Mesenteric fat pad (tissue), 1 donor: ENCODE data around the gene CDH13. TPM values are rescaled to one million over a fixed set of nuclear protein-coding genes. Genes with fewer than 3 reads are reported as not detected.

Experiments used
- DNase-seq: peaks from one replicate; pipeline ENCODE4 v3.0.0-alpha.2; 2020; ENCODE audit warnings: low spot score
- total RNA-seq: library from RNA; stranded (reverse); fragmentation: NEBNext Ultra II Directional; extraction: Animal tissue kit (Norgen Biotek cat#: 25700); gene quantifications from one replicate; pipeline ENCODE4 v1.2.1, GENCODE V29; 2021
- donor health status: DM: yes; HTN: yes; CAD: no.

The CDH13 gene
- total RNA-seq, 1 donor from 2014 or later, result 18.3 TPM

- DNase-seq, result no peak
These were observed 961.3 kb downstream of the CDH13 start for GRCh38 chr16:83588070-83588469.

DNA sequence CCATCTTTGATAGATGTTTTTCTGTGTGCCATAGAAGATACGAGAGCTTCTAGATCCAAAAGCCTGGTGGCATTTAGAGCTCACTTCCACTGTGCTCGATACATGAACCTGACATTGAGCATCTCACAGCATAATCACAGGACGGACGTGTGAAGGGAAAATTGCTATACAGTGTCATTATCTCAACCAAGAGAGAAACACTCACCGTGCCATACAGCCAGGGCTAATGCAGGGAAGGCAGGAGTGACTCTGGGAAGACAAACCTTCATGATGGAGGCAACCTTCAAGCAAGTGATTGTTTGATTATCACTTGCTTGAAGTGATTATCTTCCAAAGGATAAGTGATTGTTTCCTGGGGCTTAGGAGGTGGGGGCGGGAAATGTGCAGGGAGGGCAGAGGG lies 962.8 kb downstream of the CDH13 start:
- no peak for DNase-seq

DNA sequence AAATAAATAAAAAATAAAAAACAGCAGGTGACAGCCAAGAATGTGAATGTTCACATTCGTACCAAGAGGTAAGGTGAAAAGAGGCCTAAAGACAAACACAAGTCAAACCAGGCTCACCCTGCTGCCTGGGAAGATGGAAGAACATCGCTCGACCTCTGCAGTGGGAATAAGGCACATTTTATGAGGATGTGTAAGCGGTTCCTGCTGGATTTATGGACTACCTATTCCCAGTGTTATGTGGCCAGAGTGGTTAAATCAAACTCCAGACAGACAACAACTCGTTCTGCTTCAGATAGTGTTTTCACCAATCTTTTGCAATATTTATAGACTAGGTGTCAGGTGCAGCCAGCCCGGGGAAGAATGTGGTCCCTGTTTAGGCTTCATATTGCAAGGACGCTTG lies 966.0 kb downstream of the CDH13 start:
- no peak for DNase-seq

GRCh38 chr16:83599789-83600462 lies 973.2 kb downstream of the CDH13 start:
- no peak for DNase-seq

DNA sequence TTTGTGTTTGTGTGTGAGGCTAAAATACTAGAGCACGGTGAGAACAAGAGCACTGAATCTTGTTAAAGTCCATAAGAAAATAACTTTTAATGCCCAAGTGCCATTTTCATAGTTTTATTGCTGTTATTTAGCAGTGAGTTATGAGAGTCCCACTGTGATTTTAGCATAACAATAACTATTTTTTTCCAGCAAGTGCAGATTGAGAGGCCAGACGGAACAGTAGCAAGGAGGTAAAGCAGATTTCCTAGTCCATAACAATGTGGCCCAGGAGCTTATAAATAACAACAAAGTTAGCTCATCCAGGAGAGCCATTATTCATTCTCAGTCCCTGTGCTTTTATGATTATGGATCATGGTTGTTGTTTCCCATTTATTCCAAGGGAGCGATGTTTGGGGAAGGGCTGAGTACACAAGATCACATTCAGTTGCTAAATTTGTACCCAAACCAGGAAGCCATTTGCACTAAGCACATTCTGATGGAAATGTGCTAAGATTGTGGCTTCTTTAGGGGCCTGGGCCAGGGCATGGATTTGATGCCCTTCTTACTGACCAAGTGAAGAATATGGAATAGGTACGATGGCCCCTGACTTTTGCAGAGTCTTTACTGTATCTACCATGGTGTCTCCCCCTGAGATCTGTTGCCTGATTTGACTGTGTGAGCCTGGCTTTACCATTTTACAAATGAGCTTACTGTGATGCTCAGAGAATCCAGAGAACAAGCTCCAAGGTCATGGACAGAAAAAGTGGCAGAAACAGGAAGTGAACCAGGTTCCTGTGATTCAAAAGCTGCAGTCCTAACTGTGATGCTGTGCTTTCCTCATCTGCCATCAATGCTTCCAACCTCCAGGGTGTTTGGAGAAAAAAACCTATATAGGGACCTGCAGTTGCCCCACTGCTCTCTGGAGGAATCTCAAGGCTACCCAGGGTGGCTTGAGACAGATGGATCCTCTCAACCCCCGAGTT lies 976.3 kb downstream of the CDH13 start:
- DNase-seq, result no peak

DNA sequence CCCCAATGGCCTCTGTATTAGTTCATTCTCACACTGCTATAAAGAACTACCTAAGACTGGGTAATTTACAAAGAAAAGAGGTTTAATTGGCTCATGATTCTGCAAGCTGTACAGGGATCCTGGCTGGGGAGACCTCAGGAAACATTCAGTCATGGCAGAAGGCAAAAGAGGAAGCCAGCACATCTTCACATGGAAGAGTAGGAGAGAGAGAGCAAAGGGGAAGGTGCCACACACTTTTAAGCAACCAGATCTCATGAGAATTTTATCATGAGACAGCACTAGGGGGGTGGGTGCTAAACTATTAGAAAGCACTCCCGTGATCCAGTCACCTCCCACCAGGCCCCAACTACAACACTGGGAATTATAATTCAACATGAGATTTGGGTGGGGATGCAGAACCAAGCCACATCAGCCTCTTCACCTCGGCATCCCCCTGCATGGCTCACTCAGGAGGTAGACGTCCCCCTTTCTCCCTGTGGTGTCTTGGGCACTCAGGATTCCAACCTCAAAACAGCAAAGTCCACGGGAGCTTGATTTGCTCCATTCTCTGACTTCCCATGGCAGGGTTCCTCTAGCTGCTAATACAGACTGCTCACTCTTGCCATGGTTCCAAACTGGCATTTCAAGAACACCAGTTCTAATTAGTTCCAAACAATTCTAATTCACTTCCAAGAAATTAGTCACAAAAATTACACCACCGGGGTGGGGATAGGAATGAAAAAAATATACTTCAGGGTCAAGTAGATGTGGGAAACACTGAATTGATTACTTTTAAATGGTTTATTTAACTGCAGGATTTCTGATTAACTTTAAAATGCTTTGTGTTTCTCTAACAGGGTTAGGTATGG lies 977.2 kb downstream of the CDH13 start:
- DNase-seq, result no peak

GRCh38 chr16:83606486-83607030 lies 979.8 kb downstream of the CDH13 start:
- DNase-seq, result no peak

DNA sequence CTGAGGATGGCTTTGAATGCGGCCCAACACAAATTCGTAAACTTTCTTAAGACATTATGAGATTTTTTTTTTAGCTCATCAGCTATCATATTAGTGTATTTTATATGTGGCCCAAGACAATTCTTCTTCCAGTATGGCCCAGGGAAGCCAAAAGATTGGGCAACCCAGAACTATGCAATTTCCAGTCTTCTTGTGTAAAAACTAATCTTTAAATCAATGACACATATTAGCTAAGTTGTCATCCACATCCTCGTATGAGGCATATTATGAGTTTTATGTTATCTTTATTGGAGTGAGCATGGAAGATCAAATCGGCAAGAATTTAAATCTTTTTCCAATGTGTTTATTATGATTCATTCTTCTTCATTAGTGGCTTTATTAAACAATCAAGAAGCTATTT lies 982.4 kb downstream of the CDH13 start:
- DNase-seq, result no peak

GRCh38 chr16:83615141-83615952 lies 988.6 kb downstream of the CDH13 start:
- no peak for DNase-seq

DNA sequence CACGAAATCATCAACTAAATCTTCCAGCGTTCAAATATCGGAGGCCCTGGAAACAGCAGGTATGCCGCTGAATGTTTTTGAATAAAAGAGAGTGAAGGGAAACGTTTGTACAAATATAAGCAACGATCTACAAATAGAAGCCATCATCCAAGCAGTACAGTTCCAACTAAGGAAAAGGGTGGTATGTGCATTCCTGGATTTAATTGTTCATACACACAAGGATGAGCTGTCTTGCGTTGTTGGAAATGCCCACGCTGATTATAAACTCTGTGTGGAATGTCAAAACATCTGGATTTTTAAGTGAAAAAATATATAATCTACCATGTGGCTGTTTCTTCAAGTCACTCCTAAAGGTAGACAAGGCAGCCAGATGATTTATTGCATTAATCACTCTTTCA lies 989.2 kb downstream of the CDH13 start:
- no peak for DNase-seq

GRCh38 chr16:83619381-83620150 lies 992.8 kb downstream of the CDH13 start:
- no peak for DNase-seq

GRCh38 chr16:83622010-83622409 lies 995.2 kb downstream of the CDH13 start:
- DNase-seq, result no peak

- DNase-seq, result no peak
These were observed 996.4 kb downstream of the CDH13 start for GRCh38 chr16:83623091-83623730.

- no peak for DNase-seq
These were observed 997.1 kb downstream of the CDH13 start for GRCh38 chr16:83623892-83624291.

- no peak for DNase-seq
These were observed 997.8 kb downstream of the CDH13 start for GRCh38 chr16:83624429-83625120.

GRCh38 chr16:83626204-83626603 lies 999.4 kb downstream of the CDH13 start:
- DNase-seq, result no peak

DNA sequence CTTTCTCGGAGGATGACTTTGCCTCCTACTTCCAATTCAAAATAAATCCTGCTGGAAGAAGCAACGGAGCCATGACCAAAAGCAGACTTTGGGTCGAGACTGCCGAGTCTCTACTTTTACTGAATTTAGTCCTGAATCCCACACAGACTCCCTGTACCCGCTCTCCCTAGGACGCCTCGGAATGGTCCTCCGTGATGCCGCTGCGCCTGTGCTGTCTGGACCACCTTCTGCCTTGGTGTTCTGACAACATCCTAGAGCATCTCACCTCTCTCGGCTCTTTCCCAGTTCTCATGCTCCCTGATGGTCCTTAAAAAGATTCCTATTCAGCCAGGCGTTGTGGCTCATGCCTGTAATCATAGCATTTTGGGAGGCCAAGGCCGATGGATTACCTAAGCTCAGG lies 999.9 kb downstream of the CDH13 start:
- no peak for DNase-seq

DNA sequence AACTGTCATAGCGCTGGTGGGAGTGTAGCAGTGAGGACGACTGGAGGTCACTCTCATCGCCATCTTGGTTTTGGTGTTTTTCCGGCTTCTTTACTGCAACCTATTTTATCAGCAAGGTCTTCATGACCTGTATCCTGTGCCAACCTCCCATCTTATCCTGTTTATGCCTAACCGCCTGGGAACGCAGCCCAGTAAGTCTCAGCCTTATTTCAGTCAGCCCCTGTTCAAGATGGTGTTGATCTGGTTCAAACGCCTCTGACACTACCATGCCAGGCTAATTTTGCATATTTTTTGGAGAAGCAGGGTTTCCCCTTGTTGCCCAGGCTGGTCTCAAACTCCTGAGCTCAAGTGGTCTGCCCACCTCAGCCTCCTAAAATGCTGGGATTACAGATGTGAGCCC lies 1001.2 kb downstream of the CDH13 start:
- no peak for DNase-seq

DNA sequence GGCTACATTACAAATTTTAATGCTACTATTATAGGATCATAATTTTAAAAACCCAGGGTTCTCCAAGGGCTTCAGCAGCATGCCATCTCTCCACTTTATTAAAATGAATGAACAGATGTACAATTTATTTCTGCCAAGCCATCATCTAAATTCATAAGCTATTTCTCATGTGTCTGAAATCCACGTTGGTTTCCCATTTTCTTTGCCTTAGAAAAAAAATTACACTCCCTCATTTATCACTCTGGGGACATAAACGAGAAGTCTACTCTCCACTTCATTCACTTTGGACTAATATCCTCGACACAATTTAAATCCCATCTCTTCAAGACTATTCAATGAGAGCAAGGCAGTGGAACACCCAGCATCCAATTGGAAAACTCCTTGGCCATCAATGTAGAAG lies 1002.7 kb downstream of the CDH13 start:
- DNase-seq, result no peak
